H1 (cell line): Measurements from ENCODE around the gene S100A16. TPM values are rescaled to one million over a fixed set of nuclear protein-coding genes. Genes with fewer than 3 reads are reported as not detected.

Source experiments
- ASH2L ChIP-seq: fragments of 200-600, 300-600 bp; sonication (generic); IDR thresholded peaks from one replicate; pipeline ENCODE4 v1.7.1; 2017; ENCODE audit warnings: low read length
- BRCA1 ChIP-seq: IDR thresholded peaks from 2 replicates; pipeline ENCODE4 v1.6.1; 2012; ENCODE audit warnings: low read depth, low read length, improper control_type of control experiment
- CREB1 ChIP-seq: IDR thresholded peaks from 2 replicates; pipeline ENCODE4 v1.6.1; 2012; ENCODE audit warnings: inconsistent platforms
- JUN ChIP-seq: IDR thresholded peaks from 2 replicates; pipeline ENCODE4 v1.6.1; 2011; ENCODE audit warnings: low read depth, mild to moderate bottlenecking, improper control_type of control experiment, low read length
- POLR2A ChIP-seq, 2 experiments: IDR thresholded peaks; 1 replicate in 1 of 2; 2 replicates in 1 of 2; pipeline ENCODE4 v1.6.1; 2011; ENCODE audit warnings: low read depth in 2 of 2, low read length in 2 of 2, mild to moderate bottlenecking in 2 of 2; ENCODE audit errors: control extremely low read depth in 1 of 2
- RFX5 ChIP-seq: IDR thresholded peaks from 2 replicates; pipeline ENCODE4 v1.6.1; 2011; ENCODE audit warnings: low read depth, low read length, improper control_type of control experiment, borderline replicate concordance
- ZNF274 ChIP-seq: IDR thresholded peaks from 2 replicates; pipeline ENCODE4 v1.7.0; 2012; ENCODE audit warnings: low read length, borderline replicate concordance; ENCODE audit errors: extremely low read depth
- polyA plus RNA-seq, 7 experiments: library from polyadenylated mRNA; depleted of rRNA in 3 of 7; stranded (reverse) in 5 of 7; unstranded in 2 of 7; fragments of >200 nt in 5 of 7; fragments of 200-250 nt in 2 of 7; gene quantifications; 1 replicate in 5 of 7; 2 replicates in 1 of 7; 4 replicates in 1 of 7; pipeline versions ENCODE4 v1.2.1 to v1.2.3, GENCODE V29; 2011 to 2013; ENCODE audit warnings: missing spikeins in 2 of 7, mixed read lengths in 2 of 7
- total RNA-seq: library from RNA; stranded (reverse); fragmentation: NEBNext Ultra II Directional; extraction: Animal tissue kit (Norgen Biotek cat#: 25700); gene quantifications from 2 replicates; pipeline ENCODE4 v1.2.1, GENCODE V29; 2021

S100A16 gene
- total and polyA plus RNA-seq, 2 of the 8 experiments (the other 6 are each of a cell fraction or from before 2014, with no cell fraction given): 14.9 to 61.4 TPM

GRCh38 chr1:153599847-153600246 is 13.1 kb downstream of the S100A16 start (continued):
- TF ChIP-seq ZNF274: no peak
- TF ChIP-seq ASH2L: no peak
- no peak for TF ChIP-seq RFX5
- TF ChIP-seq BRCA1: no peak
- TF ChIP-seq JUN: no peak
- TF ChIP-seq CREB1: no peak
- TF ChIP-seq POLR2A (IDR thresholded peaks at IDR 0.05; ENCODE audit: control extremely low read depth in 1 of 2, low read depth in 2 of 2, low read length in 2 of 2): no peak
